GM19238 (cell line): Measurements from ENCODE around the gene NUTM1.

Experiments used
- DNase-seq: peaks from one replicate; pipeline ENCODE4 v3.0.0; 2011; ENCODE audit warnings: low spot score; ENCODE audit not compliant: insufficient read length

The NUTM1 gene

GRCh38 chr15:34342737-34343575 lies at the start of gene NUTM1, which contains the start of gene NOP10:
Gene NUTM1 (plus strand): TSS chr15:34343315. CDS start chr15:34343697, 382 bp downstream.
Gene NOP10 (minus strand): TSS chr15:34343136. CDS start chr15:34343073, 63 bp downstream.
- DNase-seq = peak; percentile 63

- DNase-seq = no peak
These were observed 46.1 kb upstream of the NUTM1 start for GRCh38 chr15:34297059-34297458.

GRCh38 chr15:34301058-34301457 lies 42.1 kb upstream of the NUTM1 start:
- DNase-seq = no peak

GRCh38 chr15:34304613-34305012 lies 38.5 kb upstream of the NUTM1 start:
- no peak for DNase-seq

- no peak for DNase-seq
These were observed 31.6 kb upstream of the NUTM1 start for GRCh38 chr15:34311563-34311962.

- no peak for DNase-seq
These were observed 28.3 kb upstream of the NUTM1 start for GRCh38 chr15:34314491-34315490.

- no peak for DNase-seq
These were observed 24.6 kb upstream of the NUTM1 start for GRCh38 chr15:34318277-34319079.

GRCh38 chr15:34323217-34323616 lies 19.9 kb upstream of the NUTM1 start:
- no peak for DNase-seq

GRCh38 chr15:34324933-34325332 lies 18.2 kb upstream of the NUTM1 start:
- no peak for DNase-seq

GRCh38 chr15:34325368-34325767 lies 17.7 kb upstream of the NUTM1 start:
- DNase-seq = no peak

GRCh38 chr15:34327906-34328305 lies 15.2 kb upstream of the NUTM1 start:
- DNase-seq = no peak

GRCh38 chr15:34329006-34329405 lies 14.1 kb upstream of the NUTM1 start:
- DNase-seq = no peak

- no peak for DNase-seq
These were observed 12.8 kb upstream of the NUTM1 start for GRCh38 chr15:34330279-34330678.

- DNase-seq = no peak
These were observed 11.3 kb upstream of the NUTM1 start for GRCh38 chr15:34331809-34332208.

GRCh38 chr15:34332553-34333120 lies 10.5 kb upstream of the NUTM1 start:
- no peak for DNase-seq

- DNase-seq = no peak
These were observed 8.4 kb upstream of the NUTM1 start for GRCh38 chr15:34334672-34335071.

GRCh38 chr15:34335176-34336032 lies 7.7 kb upstream of the NUTM1 start:
- no peak for DNase-seq

GRCh38 chr15:34336231-34336990 lies 6.7 kb upstream of the NUTM1 start:
- no peak for DNase-seq

- DNase-seq = no peak
These were observed 6.0 kb upstream of the NUTM1 start for GRCh38 chr15:34336991-34337556.
